Thymus (tissue), 11 donors: ENCODE data around the gene DEPDC1B. TPM values are rescaled to one million over a fixed set of nuclear protein-coding genes. Genes with fewer than 3 reads are reported as not detected.
"Not testable (repeated sequence)": the region's sequence is repeated elsewhere in the genome, so short reads cannot be mapped to it uniquely, and the experiment has no call there.

Source experiments
- DNase-seq, 9 donors: peaks; one replicate each; pipeline ENCODE4 v3.0.0-alpha.2; 2013; ENCODE audit warnings: low spot score in 9 of 9, low read depth in 6 of 9, missing footprints in 1 of 9
- H3K27ac ChIP-seq, 2 donors: one replicate each; pipeline ENCODE4 v1.5.1; 2013; ENCODE audit warnings: control low read depth in 1 of 2, low read depth in 1 of 2, low read length in 1 of 2, mild to moderate bottlenecking in 1 of 2, moderate library complexity in 1 of 2
- H3K27me3 ChIP-seq, 2 donors: one replicate each; pipeline ENCODE4 v1.5.1; 2013; ENCODE audit warnings: low read length in 1 of 2; ENCODE audit not compliant: control insufficient read depth in 2 of 2, insufficient read depth in 1 of 2
- H3K36me3 ChIP-seq, 2 donors: one replicate each; pipeline ENCODE4 v1.5.1; 2013; ENCODE audit warnings: low read length in 1 of 2, mild to moderate bottlenecking in 1 of 2, moderate library complexity in 1 of 2; ENCODE audit not compliant: control insufficient read depth in 2 of 2, insufficient read depth in 2 of 2
- H3K4me1 ChIP-seq, 2 donors: one replicate each; pipeline ENCODE4 v1.5.1; 2013; ENCODE audit warnings: low read length in 2 of 2; ENCODE audit not compliant: control insufficient read depth in 2 of 2, insufficient read depth in 2 of 2
- H3K4me3 ChIP-seq, 2 donors: one replicate each; pipeline ENCODE4 v1.5.1; 2013; ENCODE audit warnings: low read length in 2 of 2, control low read depth in 1 of 2, mild to moderate bottlenecking in 1 of 2
- H3K9me3 ChIP-seq, 2 donors: one replicate each; pipeline ENCODE4 v1.5.1; 2013; ENCODE audit warnings: low read length in 1 of 2, mild to moderate bottlenecking in 1 of 2; ENCODE audit not compliant: control insufficient read depth in 2 of 2, insufficient read depth in 1 of 2
- WGBS: extraction: QIAGEN DNeasy Blood & Tissue Kit; methylation state at CpG from one replicate; pipeline ENCODE4 v1.1.7; 2013; 5-methylcytosine and 5-hydroxymethylcytosine counted together
- polyA plus RNA-seq: library from polyadenylated mRNA; stranded (reverse); fragments of 200-250 nt; gene quantifications from one replicate; pipeline ENCODE4 v1.2.3, GENCODE V29; 2013
- total RNA-seq: library from RNA; stranded (reverse); fragments of 120-200 nt; gene quantifications from one replicate; pipeline ENCODE4 v1.2.4, GENCODE V29; 2013
- donor health status: healthy.

The DEPDC1B gene
- total and polyA plus RNA-seq, 2 donors = 4.9 to 25.2 TPM

DNA sequence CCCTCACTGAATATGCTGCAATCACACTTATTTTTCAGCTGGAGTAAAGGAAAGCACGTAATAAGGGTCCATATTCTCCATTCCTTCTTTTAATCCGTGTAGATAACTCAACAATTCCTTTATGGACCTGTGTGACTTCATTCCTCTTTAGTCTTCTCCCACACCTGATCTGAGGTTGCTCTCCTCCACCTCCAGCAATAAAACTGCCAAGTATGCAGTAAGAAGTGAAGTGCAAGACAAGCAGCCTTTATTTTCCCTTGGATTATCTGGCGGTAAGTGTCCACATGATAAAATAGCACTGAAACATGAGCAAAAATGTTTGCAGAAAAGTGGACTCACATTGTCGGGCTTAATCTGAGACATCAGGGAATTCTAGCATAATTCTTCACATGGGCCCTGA is 13.8 kb downstream of the DEPDC1B start:
- Histone ChIP-seq H3K4me3 (no peak overlapping the region), H3K36me3 (peaks cover 10 to 20% of the 10 kb centered on the region in 2 donors), H3K4me1 (no peaks in the 10 kb centered on the region), H3K27me3 (no peaks in the 10 kb centered on the region), H3K9me3 (no peaks in the 10 kb centered on the region), H3K27ac (no peak overlapping the region)
- DNase-seq = no peak
- WGBS = 98% methylated on average over 4 of the region's 4 CpGs

- Histone ChIP-seq H3K27ac (no peak overlapping the region), H3K27me3 (no peaks in the 10 kb centered on the region), H3K36me3 (peaks cover 10 to 20% of the 10 kb centered on the region in 2 donors), H3K4me1 (no peaks in the 10 kb centered on the region), H3K4me3 (no peak overlapping the region), H3K9me3 (no peaks in the 10 kb centered on the region)
- DNase-seq = no peak
- 89% methylated on average over 2 of the region's 2 CpGs for WGBS
Measured at GRCh38 chr5:60685700-60686099, 14.3 kb downstream of the DEPDC1B start.

GRCh38 chr5:60685028-60685427 is 14.9 kb downstream of the DEPDC1B start:
- 97% methylated on average over 6 of the region's 6 CpGs for WGBS
- Histone ChIP-seq H3K9me3 (no peaks in the 10 kb centered on the region), H3K4me3 (no peak overlapping the region), H3K36me3 (peaks cover 10 to 20% of the 10 kb centered on the region in 2 donors), H3K27ac (no peak overlapping the region), H3K4me1 (no peaks in the 10 kb centered on the region), H3K27me3 (no peaks in the 10 kb centered on the region)
- DNase-seq = no peak

- H3K27me3 ChIP-seq, H3K4me3 ChIP-seq, DNase-seq, H3K27ac ChIP-seq, H3K9me3 ChIP-seq, H3K4me1 ChIP-seq: not testable (repeated sequence)
- 99% methylated on average over 5 of the region's 5 CpGs for WGBS
- H3K36me3 ChIP-seq = peaks cover 10 to 20% of the 10 kb centered on the region in 2 donors
Measured at GRCh38 chr5:60682007-60682406, 18.0 kb downstream of the DEPDC1B start.

GRCh38 chr5:60679816-60680215 is 20.1 kb downstream of the DEPDC1B start:
- 96% methylated on average over 2 of the region's 2 CpGs for WGBS
- Histone ChIP-seq H3K9me3 (no peaks in the 10 kb centered on the region), H3K36me3 (peaks cover 0 to under 1% of the 10 kb centered on the region in 2 donors)

GRCh38 chr5:60677850-60678664 is 21.9 kb downstream of the DEPDC1B start:
- H3K27ac ChIP-seq = no peak overlapping the region
- H3K9me3 ChIP-seq = no peaks in the 10 kb centered on the region
- peak in 2 of 9 donors; percentile 11 to 48 for DNase-seq
- H3K27me3 ChIP-seq = no peaks in the 10 kb centered on the region
- 73% methylated on average over 6 of the region's 6 CpGs for WGBS
- no peak overlapping the region for H3K4me3 ChIP-seq
- H3K4me1 ChIP-seq = no peaks in the 10 kb centered on the region
- no peaks in the 10 kb centered on the region for H3K36me3 ChIP-seq

More at GRCh38 chr5:60679816-60680215, 20.1 kb downstream of the DEPDC1B start:
- Histone ChIP-seq H3K4me3 (no peak overlapping the region), H3K4me1 (no peaks in the 10 kb centered on the region), H3K27ac (no peak overlapping the region), H3K27me3 (no peaks in the 10 kb centered on the region)
- no peak for DNase-seq

GRCh38 chr5:60675286-60675685 is 24.7 kb downstream of the DEPDC1B start:
- Histone ChIP-seq H3K36me3 (peaks cover 0 to 5% of the 10 kb centered on the region in 2 donors), H3K27ac (no peak overlapping the region), H3K4me3 (no peak overlapping the region), H3K4me1 (no peaks in the 10 kb centered on the region), H3K9me3 (no peaks in the 10 kb centered on the region), H3K27me3 (no peaks in the 10 kb centered on the region)
- DNase-seq = no peak
- 96% methylated on average over 1 of the region's 1 CpG for WGBS

DNA sequence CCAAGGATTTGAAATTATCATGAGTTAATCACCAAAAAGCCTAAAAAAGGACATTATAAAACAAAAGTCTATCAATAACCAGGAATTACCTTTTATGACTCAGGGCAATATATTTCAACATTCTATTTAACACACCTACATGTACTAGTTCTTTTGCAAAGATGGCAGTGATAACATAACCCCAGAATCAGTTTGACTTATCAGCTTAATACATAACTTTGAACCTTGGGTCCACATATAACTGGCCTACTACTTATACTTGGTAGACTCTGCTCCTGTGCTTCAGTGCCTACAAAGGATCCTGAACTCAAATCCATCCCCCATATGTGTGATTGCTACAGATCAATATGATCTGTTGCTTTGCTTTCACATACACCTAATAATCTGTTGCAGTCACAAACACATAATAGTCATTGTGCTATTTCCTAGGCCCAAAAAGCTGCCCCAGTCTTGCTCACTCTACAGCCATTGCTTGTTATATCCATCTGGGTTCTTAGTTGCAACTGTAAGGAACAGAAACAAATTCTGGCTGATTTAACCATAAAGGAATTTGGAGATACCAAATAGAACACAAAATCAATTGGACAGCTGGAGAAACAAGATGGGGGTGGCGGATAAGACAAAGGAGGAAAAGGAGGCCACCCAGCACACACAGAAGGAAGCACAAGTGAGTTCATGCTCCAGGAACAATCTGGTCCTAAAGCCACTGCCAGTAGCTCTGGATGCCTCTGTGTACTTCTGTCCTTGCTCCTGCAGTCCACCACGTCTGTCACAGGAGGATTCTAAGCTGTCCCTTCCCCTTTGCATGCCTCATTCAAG is 25.5 kb downstream of the DEPDC1B start:
- no peak overlapping the region for H3K27ac ChIP-seq
- no peaks in the 10 kb centered on the region for H3K9me3 ChIP-seq
- H3K4me1 ChIP-seq = no peaks in the 10 kb centered on the region
- H3K27me3 ChIP-seq = no peaks in the 10 kb centered on the region
- DNase-seq = no peak
- no peak overlapping the region for H3K4me3 ChIP-seq
- H3K36me3 ChIP-seq = peaks cover 0 to 5% of the 10 kb centered on the region in 2 donors
- WGBS = 97% methylated on average over 2 of the region's 2 CpGs

- no peak overlapping the region for H3K27ac ChIP-seq
- DNase-seq = no peak
- no peaks in the 10 kb centered on the region for H3K9me3 ChIP-seq
- WGBS = 98% methylated on average over 2 of the region's 2 CpGs
- H3K4me3 ChIP-seq = no peak overlapping the region
- peaks cover 0 to 5% of the 10 kb centered on the region in 2 donors for H3K36me3 ChIP-seq
- no peaks in the 10 kb centered on the region for H3K27me3 ChIP-seq
- no peaks in the 10 kb centered on the region for H3K4me1 ChIP-seq
Measured at GRCh38 chr5:60673334-60673733, 26.6 kb downstream of the DEPDC1B start.
